Suprapubic skin (tissue), 4 donors: ENCODE measurements around the gene SIRPB2. TPM values are rescaled to one million over a fixed set of nuclear protein-coding genes. Genes with fewer than 3 reads are reported as not detected.
A peak's percentile ranks its signal among the peaks of the same experiment; 100 is the strongest.

Experiments used
- DNase-seq, 2 donors: peaks; one replicate each; pipeline ENCODE4 v3.0.0-alpha.2; 2019; ENCODE audit warnings: low spot score in 2 of 2
- H3K27ac ChIP-seq: fragments of 200-600 bp; sonication (generic); one replicate; pipeline ENCODE4 v1.5.1; 2019
- H3K27me3 ChIP-seq: fragments of 200-600 bp; sonication (generic); one replicate; pipeline ENCODE4 v1.5.1; 2019
- H3K36me3 ChIP-seq: fragments of 200-600 bp; sonication (generic); one replicate; pipeline ENCODE4 v1.5.1; 2019
- H3K4me1 ChIP-seq: fragments of 200-600 bp; sonication (generic); one replicate; pipeline ENCODE4 v1.5.1; 2019
- H3K4me3 ChIP-seq: fragments of 200-600 bp; sonication (generic); one replicate; pipeline ENCODE4 v1.5.1; 2019; ENCODE audit warnings: mild to moderate bottlenecking
- H3K9me3 ChIP-seq: fragments of 200-600 bp; sonication (generic); one replicate; pipeline ENCODE4 v1.5.1; 2019
- EP300 ChIP-seq: sonication (generic); formaldehyde crosslinking; IDR thresholded peaks from one replicate; pipeline ENCODE4 v1.6.1; 2017; ENCODE audit warnings: antibody characterized with exemption
- POLR2A ChIP-seq, 2 donors: fragments of 450-650 bp; IDR thresholded peaks; one replicate each; pipeline ENCODE4 v1.6.1; 2017; ENCODE audit warnings: antibody characterized with exemption in 2 of 2, mild to moderate bottlenecking in 2 of 2, moderate library complexity in 2 of 2
- POLR2AphosphoS5 ChIP-seq, 3 donors: sonication (generic); formaldehyde crosslinking; IDR thresholded peaks; one replicate each; pipeline ENCODE4 v1.6.1; 2017; ENCODE audit warnings: antibody characterized with exemption in 3 of 3
- WGBS: methylation state at CpG from one replicate; pipeline ENCODE4 v1.1.5; 2018; 5-methylcytosine and 5-hydroxymethylcytosine counted together
- total RNA-seq, 4 donors: library from RNA; depleted of rRNA; stranded (reverse); fragments of >200 nt; gene quantifications; one replicate each; pipeline ENCODE4 v1.1.0, GENCODE V29; 2016
- TF ChIP-seq, protein P1 (sequence below), 2 donors: fragments of 200-600 bp in 1 of 2; fragments of 450-650 bp in 1 of 2; sonication (generic) in 1 of 2; IDR thresholded peaks; one replicate each; pipeline ENCODE4 v1.5.1; 2016 to 2019; ENCODE audit warnings: antibody characterized with exemption in 2 of 2, mild to moderate bottlenecking in 1 of 2, moderate library complexity in 1 of 2

Gene SIRPB2
- total RNA-seq, 4 donors from 2014 or later = 0.87 to 3.9 (median 1.3) TPM

DNA sequence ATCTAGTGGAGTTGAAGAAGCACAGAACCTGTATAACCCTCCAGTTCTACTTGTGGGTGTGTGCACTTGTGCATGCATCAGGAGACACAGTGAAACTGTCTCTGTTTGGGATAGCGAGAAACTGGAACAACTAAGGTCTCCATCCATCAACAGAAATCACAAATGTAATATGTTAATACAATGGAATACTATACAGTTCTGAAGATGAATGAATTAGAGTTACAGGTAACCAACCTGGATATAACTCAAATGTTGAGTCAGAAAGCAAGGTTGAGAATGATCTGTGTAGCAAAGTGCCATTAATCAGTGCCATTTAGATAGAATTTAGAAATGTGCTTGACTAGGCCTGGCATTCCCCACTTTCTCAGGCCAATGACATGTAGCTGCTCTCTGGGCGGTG, 20.0 kb downstream of the SIRPB2 start:
- WGBS = 88% methylated on average over 2 of the region's 2 CpGs
- H3K4me1 ChIP-seq = peaks cover 40% of the 10 kb centered on the region

DNA sequence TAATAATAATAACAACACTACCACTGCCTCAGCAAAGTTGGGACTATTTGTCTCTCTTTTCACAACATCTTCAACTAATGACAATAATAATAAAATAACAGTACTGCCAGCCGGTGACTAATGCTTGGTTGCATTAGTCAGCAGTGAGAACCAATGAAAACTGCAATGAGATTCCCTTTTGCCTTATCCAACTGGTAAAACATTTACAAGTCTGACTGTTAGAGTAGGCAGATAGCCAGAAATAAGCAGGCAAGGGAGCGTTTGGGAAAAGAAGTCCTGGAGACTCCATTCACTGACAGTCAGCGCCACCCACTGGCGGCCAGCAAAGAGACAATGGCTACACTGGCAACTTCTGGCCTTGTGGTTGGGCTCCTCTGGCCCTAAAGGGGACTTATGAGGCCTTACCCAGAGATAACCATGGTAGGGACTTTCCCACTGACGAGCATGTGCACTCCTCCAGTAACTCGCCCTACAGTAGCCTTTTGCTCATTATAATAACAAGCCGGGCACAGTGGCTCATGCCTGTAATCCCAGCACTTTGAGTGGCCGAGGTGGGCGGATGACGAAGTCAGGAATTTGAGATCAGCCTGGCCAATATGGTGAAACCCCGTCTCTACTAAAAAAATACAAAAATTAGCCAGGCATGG, 21.2 kb downstream of the SIRPB2 start:
- peak in 1 of 2 donors; percentile 85 for DNase-seq
- Histone ChIP-seq H3K9me3 (no peaks in the 10 kb centered on the region), H3K36me3 (no peaks in the 10 kb centered on the region), H3K4me3 (no peak overlapping the region), H3K27me3 (no peaks in the 10 kb centered on the region), H3K4me1 (peaks cover 52% of the 10 kb centered on the region), H3K27ac (peak overlapping the region; percentile 72)
- 27% methylated on average over 11 of the region's 11 CpGs for WGBS
- no peak for TF ChIP-seq EP300
- TF ChIP-seq, protein P1, sequence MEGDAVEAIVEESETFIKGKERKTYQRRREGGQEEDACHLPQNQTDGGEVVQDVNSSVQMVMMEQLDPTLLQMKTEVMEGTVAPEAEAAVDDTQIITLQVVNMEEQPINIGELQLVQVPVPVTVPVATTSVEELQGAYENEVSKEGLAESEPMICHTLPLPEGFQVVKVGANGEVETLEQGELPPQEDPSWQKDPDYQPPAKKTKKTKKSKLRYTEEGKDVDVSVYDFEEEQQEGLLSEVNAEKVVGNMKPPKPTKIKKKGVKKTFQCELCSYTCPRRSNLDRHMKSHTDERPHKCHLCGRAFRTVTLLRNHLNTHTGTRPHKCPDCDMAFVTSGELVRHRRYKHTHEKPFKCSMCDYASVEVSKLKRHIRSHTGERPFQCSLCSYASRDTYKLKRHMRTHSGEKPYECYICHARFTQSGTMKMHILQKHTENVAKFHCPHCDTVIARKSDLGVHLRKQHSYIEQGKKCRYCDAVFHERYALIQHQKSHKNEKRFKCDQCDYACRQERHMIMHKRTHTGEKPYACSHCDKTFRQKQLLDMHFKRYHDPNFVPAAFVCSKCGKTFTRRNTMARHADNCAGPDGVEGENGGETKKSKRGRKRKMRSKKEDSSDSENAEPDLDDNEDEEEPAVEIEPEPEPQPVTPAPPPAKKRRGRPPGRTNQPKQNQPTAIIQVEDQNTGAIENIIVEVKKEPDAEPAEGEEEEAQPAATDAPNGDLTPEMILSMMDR (IDR thresholded peaks at IDR 0.05) = peak; percentile 54 to 77

More for the DNA sequence above, 20.0 kb downstream of the SIRPB2 start:
- no peaks in the 10 kb centered on the region for H3K36me3 ChIP-seq
- H3K27ac ChIP-seq = no peak overlapping the region
- H3K4me3 ChIP-seq = no peak overlapping the region
- H3K9me3 ChIP-seq = no peaks in the 10 kb centered on the region
- DNase-seq = no peak
- no peak for TF ChIP-seq POLR2A (IDR thresholded peaks at IDR 0.05)
- no peak for TF ChIP-seq POLR2AphosphoS5 (IDR thresholded peaks at IDR 0.05)
- TF ChIP-seq, protein P1 (IDR thresholded peaks at IDR 0.05) = no peak
- no peak for TF ChIP-seq EP300
- no peaks in the 10 kb centered on the region for H3K27me3 ChIP-seq

DNA sequence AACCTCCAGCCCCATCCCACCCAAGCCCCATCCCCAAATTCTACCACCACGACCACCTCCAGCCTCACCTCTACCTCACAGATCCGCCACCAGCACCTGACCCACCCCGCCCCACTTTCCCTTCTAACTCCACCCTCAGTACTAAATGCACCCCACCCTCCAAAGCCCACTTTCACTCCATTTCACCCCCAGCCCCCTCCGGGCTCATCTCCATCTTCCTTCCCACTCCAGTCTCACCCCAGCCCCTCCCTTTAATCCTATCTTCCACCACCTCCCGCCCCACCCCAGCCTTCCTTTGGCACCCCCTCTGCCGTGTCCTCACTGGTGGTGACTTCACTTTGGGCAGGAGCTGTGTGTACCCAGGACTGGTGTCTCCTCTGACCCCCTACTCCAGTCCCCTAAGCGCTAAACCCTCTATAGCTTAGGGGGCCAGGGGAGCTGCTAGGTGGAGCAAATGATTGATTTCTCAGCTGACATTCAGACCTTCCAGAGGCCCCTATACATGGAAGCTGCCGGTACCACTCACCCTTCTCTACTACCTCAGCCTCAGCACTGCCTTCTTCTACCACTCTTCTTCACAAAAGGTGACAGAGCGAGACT, 21.8 kb downstream of the SIRPB2 start:
- Histone ChIP-seq H3K9me3 (no peaks in the 10 kb centered on the region), H3K27ac (peak overlapping the region; percentile 72), H3K27me3 (no peaks in the 10 kb centered on the region), H3K4me3 (no peak overlapping the region), H3K4me1 (peaks cover 52% of the 10 kb centered on the region), H3K36me3 (no peaks in the 10 kb centered on the region)
- no peak for DNase-seq
- TF ChIP-seq, protein P1 (IDR thresholded peaks at IDR 0.05) = no peak
- no peak for TF ChIP-seq POLR2A (IDR thresholded peaks at IDR 0.05)
- no peak for TF ChIP-seq POLR2AphosphoS5 (IDR thresholded peaks at IDR 0.05)
- TF ChIP-seq EP300 = no peak
- WGBS = 70% methylated on average over 9 of the region's 9 CpGs

DNA sequence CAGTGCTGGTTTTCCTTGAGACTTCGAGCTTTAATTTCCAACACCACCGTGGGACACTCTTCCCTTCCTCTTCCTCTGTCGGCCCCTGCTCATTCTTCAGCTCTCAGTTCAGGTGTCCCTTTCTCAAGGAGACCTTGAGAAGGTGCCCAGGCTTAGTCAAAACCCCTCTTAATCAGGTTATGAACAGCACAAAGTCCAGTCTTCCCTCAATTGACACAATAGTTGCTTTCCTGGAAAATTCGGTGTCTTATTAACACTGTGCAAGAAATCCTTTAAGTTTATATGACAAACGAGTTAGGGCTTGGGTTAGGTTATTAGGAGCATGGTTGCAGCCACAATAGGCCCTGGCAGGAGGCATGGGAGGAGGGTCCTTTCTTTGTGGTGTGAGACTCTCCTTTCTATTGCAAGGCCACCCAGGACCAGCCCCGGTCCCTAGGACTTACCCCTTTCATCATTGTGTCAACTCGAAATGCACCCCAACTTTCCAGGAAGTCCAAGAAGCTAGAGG, 23.0 kb downstream of the SIRPB2 start:
- no peak for DNase-seq
- Histone ChIP-seq H3K27me3 (no peaks in the 10 kb centered on the region), H3K27ac (peak overlapping the region; percentile 11), H3K4me1 (peaks cover 62% of the 10 kb centered on the region), H3K36me3 (peaks cover 11% of the 10 kb centered on the region), H3K4me3 (no peak overlapping the region), H3K9me3 (no peaks in the 10 kb centered on the region)
- TF ChIP-seq POLR2AphosphoS5 (IDR thresholded peaks at IDR 0.05) (no peak), EP300 (no peak), POLR2A (IDR thresholded peaks at IDR 0.05) (no peak)
- WGBS = 78% methylated on average over 7 of the region's 7 CpGs

DNA sequence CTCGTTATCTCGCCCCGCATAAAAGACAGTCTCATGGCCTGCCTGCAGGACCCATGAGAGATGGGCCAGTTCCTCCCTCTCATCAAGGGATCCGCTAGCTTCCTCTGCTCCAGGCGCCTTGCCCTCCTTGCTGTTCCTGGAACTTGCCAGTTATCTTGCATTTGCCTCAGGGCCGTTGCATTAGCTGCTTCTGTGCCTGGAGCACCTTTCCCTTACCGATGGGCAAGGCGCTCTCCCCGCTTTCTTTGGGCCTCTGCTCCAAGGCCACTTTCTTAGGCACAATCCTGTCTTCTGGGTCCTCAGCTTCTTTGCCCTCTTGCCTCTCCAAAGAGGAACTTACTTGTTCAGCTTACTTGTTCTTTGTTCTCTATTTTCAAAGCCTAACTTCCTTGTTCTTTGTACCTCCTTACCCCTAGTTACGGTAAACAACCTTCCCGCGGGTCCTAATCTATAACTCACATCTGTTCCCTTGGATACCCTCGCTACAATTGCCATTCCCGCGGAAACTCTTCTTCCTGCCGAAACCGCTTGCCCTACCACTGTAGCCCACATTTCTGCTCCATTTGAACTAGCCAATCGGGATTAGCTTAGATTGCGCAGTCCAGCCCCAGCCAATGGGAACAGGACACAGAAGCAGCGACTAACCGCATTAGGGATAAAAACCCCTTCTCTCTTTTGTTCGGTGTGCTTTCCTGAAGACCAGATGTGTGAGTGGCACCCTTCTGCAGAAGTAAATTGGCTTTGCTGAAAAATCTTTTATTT, 23.7 kb downstream of the SIRPB2 start:
- Histone ChIP-seq H3K27me3 (no peaks in the 10 kb centered on the region), H3K4me3 (peak overlapping the region; percentile 93), H3K4me1 (peaks cover 66% of the 10 kb centered on the region), H3K27ac (peak overlapping the region; percentile 96), H3K9me3 (no peaks in the 10 kb centered on the region), H3K36me3 (peaks cover 17% of the 10 kb centered on the region)
- 56% methylated on average over 22 of the region's 22 CpGs for WGBS
- TF ChIP-seq POLR2AphosphoS5 (IDR thresholded peaks at IDR 0.05) (no peak), EP300 (no peak), POLR2A (IDR thresholded peaks at IDR 0.05) (no peak)
- TF ChIP-seq, protein P1 (IDR thresholded peaks at IDR 0.05) = no peak
- DNase-seq = no peak
